Stimulated activated CD4-positive, alpha-beta T cell treated with anti-CD3 and anti-CD28 coated beads, Interleukin-2, amount 100 ng/mL, for 48 hours (primary cell): ENCODE data around the gene RAD51B.

ENCODE experiments used
- DNase-seq, 2 donors: peaks; one replicate each; pipeline ENCODE4 v3.0.0-alpha.2; 2020

RAD51B gene

DNA sequence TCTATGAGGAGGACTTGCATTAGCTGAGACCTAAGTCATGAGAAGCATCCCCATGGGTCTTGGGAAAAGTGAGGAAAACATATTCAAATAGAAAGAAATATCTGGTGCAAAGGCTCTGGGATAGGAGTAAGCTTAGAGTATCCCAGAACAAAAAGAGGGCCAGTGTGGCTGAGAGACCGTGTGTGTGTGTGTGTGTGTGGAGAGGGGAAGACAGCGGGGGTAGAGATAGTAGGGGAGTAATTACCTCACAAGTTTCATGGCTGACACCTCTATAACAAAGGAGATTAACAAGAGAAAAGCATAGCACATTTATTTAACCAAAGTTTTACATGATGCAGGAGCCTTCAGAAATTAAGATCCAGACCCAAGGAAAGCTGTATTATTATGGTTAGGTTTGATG, 440.5 kb downstream of the RAD51B start:
- DNase-seq: no peak

DNA sequence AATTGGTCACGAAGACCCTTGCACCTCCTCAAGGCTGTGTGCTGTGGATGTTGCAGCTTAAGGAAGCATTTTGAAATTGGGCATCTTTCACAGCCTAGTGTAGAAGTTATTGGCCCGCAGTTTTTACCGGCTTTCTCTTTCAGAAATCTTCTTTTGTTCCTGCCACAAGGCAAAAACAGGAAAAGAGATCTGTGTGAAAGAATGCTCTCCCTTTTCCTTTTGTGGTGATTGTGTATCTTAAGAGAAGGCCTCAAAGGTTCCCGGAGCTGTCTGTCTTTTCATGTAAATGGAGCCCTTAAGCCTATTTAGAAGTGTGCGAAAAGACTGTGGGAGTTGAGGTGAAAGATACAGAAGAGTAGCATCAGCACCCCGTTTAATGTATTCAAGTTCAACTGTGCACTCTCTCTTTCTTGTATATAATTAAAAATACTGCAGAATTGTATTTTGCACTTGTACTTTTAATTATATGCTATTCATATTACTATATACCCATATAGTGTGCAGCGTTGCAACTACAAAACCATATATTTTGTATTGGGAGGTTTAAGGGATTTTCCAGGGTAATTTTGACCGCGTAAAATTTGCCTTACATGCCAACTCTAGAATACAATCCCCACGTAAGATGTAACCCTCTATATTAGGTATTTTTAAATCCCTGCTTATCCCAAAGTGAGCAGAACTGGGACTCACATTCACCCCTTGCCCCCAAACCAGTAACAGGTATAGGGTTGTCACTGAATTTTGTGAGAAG, 441.7 kb downstream of the RAD51B start:
- DNase-seq: no peak

DNA sequence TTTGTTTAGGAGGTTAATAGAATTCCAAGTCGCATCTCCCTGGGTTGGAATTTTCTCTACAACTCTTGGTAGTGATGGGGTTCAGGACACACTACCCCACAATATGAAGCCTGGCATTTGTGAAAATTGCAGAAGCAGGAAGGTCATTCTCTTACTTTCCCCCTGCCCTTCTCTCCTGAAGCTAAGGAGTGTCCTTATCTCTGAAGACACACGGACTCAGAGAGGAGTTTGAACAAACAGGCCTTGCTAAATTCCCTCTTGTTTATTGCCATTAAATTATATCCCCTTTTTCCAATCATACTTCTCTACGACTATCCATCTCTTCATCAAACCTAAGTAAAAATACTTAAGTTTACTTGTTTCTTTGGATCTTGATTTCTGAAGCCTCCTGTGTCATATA, 443.0 kb downstream of the RAD51B start:
- no peak for DNase-seq

DNA sequence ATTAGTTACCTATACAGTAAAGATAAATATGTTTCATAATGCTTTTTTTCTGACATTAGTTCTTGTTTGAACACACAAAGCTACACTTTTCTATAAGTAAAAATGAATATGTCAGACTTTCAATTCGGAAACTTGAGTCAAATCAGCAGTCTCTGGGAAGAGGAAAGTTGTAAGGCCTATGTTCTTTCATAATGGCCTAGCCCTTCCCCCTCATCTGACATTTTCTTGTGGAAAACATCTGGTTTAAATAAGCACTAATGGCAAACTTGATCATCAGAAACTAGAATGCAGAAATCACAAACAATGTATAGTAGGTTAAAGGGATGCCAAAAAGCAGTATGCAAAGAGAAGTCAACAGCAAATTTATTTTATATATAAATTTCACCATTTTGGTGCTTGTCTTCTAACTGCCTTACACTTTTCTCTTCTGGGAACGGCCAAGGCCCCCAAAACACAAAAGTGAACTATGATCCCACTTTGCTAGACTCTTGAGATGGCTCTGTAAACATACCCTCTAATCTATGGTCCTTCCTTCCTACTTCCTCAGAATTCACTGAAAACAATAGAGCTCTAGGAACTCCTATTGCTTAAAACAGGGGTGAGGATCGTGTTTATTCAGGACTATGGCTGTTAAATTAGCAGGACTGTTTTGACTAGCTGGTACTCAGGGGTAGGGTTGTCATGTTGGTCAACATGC, 444.1 kb downstream of the RAD51B start:
- DNase-seq: no peak

DNA sequence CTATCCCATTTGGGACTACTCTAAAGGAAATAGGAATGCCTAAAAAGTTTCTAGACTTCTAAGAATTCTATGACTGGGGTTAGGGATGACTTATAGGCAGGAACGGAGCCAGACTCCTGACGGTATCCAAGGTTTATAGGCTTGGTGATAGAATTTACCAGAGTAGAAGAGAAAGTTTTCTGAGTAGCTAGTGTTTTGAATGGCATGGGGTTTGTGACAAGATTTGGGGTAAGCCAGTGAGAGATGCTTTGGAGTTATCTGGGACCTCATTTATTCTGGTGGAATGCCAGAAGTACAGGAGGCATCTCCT, 444.6 kb downstream of the RAD51B start:
- no peak for DNase-seq

DNA sequence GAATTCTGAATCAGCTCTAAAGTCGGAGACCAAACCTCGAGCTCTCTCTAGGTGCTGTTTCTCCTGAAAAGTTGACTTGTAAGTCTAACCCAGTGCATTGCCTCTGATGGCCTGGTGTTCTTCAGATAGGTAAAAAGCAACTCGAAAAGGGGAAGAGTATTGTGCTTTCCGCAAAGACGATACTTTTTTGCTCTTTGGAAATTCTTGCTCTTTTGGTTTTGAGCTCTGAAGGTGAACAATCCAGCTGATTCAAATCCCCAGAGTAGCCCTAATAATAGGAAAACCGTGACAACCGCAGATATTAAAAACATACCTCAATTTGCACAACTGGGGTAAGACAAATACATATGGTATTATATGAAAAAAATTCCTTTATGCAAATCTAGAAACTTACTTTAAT, 447.4 kb downstream of the RAD51B start:
- DNase-seq: no peak

DNA sequence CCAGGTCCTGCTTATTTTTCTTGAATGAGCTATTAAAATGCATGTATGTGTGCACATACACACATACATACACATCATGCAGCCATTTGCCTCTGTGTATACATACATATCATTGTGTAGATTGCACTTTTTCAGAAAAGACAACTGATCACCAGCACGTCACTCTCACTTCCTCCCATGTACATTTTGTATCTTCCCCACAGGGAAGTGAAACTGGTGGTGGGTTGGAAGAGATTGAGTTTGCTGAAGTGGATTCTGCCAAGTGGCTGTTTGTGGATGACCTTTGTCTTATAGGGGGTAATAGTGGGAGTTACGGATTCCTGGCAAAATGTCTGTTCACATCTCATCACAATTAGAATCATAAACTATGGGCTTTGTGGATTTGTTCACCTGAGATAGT, 448.6 kb downstream of the RAD51B start:
- DNase-seq: no peak

DNA sequence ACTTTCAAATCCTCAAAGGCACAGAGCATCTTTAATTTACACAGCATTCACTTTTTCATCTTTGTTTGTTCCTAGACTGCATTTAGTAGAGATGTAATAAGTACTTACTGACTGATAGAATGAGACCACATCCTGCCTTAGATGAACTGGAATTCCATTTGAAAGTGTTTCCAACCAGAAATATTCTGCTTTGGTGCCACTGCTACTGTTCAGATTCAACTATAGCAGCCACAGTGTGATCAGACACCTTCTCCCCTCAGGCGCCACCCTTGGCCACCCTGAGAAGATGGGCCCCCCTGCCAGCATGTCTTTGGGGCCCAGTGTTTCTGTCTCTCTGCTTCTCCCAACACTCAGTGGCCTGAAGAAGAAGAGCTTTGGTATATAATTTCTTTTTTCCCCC, 449.1 kb downstream of the RAD51B start:
- DNase-seq: no peak

DNA sequence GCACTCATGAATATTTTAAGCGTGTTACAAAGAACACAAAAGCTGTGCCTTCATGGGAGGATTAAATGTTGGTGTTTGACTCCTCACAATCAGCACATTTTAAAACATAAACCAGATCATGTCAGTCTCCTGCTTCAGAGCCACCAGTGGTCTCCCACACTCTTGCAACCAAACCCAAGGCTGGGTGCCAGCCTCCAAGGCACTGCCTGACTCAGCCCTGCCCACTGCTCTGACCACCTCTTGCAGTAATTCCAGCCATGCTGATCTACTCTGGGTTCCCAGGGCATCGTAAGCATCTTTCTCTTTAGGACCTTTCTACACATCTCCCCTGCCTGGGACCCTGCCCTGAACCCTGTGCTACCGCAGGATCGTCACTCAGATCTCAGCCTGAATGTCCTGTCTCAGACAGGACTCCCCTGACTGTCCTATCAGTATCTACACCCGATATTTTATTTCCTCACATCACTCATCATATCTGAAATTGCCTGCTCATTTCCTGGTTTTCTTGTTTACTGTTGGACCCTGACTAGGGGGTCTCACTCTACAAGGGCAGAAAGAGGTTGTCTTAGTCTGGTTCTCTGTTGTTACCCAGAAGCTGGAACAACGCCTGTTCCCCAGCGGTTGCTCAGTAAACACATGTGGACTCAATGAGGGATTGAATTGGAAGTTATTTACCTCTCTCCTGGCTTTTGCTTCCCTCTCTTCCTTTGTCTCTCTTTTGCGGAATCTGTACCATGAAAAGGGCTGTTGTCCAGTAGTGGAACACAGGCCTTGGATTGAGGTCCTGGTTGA, 449.8 kb downstream of the RAD51B start:
- no peak for DNase-seq

DNA sequence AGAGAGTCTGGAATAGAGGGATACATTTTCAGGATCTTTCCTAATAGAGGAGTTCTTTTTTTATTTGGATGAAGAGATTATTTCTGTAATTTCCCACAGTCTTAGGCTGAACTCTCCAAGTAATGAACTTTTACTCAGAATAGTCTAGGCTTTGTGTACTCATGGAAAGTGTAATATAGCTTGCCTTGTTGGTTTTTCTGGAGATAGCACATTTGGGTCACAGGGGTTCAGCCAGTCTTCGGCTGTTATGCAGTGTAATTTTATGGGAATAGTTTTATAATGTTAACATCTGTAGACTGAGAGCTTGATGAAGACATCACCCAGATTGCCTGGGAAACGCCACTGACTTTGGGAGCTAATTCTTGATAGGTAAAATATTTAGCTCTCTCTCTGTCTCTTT, 450.8 kb downstream of the RAD51B start:
- no peak for DNase-seq

DNA sequence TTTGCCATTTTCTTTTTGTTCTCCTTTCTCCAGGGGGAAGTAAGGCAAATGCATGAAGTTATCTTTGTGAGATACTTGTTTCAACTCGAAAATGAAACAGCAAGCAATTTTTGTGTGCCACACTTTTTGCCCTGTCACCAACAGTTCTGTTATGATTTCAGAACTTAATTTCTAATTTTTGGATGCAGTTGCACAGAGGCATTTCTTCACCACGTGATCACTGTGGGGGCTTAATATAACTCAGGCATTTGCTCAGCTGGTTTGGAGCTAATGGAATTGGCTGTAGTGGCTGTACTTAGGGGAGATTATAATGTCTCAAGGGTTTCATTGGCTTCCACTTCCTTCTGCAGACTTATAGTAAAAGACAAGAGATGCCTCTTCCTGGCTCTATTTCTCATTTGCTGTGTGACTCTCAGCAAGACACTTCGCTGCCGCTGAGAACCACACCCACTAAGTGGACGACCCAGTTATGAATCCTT, 452.4 kb downstream of the RAD51B start:
- DNase-seq: no peak

DNA sequence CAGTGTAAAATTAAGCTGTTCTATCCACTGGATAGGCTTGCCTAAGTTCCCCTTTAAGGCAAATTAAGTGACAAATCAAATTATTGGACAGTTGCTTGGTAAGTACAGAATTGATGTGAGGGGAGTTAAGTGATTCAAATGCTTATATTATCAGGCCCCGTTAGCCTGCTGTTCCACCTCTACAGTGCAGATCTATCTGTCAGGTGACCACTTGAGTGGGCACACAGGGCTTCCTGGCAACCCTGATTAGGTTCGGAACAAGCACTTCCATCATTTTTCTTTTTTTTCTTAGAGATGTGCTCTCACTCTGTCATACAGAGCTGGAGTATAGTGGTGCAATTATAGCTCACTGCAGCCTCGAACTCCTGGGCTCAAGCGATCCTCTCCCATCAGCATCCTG, 453.8 kb downstream of the RAD51B start:
- no peak for DNase-seq

DNA sequence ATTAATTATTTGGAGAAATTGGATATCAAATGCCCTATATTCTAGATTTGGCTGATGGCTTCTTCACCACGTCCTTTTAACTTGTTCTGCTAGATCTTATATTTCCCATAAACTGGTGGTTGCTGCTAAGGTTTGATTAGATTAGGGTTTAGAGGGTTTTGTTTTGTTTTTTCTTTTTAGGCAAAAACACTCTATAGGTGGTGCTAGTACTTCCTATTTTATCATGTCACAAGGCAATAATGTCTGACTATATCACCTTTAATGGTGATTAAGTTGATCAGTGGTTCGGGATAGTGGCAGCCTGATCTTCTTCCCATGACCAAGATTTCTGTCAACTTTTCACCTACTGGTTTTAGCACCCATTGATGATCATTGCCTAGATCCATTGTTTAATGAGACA, 455.1 kb downstream of the RAD51B start:
- DNase-seq: no peak

DNA sequence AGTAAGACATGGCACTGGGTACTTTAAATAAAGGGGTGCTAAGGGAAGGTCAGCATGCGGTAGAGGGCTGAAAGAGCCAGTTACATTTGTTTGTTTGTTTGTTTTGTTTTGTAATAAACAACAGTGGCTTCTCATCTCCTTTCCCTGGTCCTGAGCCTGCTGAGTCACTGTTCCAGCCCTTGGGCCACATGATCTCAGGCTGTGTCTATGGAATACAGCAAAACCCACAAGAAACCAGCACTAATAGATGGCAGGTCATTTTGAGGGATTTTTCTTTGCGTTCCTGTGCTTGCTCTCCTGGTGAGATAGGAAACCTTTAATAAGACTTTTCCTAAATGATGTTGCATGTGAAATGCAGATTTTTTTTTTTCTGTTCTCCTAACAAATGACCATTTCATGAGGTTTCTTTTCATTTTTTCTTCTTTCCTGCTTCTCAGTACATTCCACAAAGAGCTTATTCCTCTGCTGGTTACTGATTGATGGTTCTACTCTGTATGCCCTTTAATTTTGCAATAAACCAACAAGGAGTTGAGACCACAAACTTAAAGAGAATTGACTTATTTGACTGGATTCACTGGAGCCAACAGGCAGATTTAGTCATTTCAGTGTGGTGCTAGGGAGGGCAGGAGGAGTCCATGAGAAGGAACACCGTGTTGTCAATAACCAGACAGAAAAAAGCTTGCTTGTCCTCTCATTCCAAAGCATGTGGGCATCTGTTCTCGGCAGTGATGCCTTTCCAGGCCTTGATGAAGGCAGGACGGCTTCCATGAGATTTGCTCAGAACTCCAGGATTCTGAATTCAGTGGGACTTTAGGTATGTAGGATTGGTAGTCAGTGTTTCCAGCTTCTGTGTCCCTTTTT, 459.2 kb downstream of the RAD51B start:
- no peak for DNase-seq

DNA sequence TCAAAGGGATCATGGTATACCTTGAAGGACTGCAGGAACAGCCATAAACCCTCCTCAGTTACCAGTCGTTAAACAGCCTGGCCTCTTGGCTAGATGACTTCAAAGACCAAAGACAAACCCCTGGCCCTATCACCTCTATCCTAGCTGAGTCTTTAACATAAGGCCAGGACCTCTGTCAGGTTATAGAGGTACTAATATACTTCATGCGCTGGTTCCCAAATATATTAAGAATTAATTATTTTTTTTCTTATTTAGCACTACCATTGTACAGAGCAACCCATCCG, 459.8 kb downstream of the RAD51B start:
- DNase-seq: no peak

DNA sequence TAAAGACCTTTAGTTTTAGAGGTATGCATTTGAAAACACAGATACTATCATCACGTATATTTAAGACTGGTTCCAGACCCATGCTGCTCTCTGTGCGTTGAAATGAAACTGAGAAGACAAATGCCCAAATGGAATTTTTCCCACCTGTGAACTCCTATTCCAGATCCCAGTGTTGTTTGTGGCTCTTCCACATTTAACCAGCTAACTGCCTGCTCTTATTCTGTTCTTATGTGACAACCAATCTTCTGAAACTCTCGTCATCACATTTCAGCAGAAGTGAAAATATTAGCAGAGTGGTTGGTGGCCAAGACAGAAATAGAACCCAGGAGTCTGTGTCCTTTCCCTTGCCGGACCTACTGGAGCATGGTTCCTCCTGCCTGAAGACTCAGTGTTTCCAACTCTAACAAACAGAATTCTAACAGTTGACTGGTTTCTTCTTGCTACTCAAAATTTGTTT, 460.2 kb downstream of the RAD51B start:
- no peak for DNase-seq

DNA sequence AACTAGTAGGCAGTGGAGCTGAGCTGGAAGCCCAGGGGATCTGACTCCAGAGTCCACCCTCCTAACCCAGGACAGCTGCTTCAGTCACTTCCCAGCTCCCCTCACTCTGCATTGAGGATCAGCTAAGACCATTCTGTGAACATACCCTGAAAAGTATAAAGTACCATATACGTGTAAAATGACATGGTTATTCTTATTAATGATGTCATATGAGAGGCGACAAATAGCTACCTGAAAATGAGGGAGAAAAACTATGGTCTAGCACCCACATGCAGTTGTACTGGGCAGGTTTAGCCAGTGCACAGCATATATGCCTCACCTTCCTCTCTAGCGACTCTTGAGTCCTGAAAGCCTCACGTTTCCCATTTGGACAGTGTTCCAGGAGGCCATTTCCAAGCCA, 461.9 kb downstream of the RAD51B start:
- DNase-seq: no peak

DNA sequence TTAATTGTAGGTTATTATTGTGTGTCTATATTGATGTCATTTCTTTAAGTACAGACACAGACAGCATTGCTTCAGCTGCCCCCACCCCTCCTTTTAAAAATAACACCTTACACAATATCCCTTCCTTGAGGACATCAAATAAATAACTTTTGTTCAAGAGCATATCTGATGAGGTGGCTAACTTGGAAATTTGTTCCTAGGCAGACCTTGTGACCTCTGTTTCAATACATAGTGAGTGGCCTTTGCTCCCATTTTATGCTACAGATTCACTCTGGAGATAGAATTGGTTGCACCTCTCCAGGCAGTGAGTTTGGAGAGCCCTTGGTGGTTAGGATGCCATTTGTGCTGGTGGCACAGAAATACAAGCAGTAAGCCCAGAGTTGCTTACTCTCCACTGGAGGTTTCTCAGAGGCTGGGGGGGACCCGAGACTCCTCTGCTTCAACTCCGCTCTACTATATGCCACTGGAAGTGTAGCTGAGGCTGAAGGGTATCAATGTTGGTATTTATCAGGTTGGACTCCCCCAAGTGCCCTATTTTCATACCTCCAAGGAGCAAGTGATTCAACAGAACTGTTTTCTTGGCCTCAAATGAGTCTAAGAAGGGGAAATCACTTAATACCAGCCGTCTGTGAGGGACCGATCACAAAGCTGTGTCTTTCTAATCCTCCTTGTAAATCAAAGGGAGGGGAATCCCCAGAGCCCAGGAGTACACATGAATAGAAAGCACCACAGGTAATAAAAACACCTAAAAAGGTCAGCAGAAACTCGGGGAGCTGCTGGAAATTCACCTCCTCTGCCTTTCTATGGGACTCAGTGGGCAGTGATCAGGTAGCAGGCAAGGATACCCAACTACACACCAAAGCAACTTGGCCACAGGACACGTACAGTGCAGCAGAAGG, 463.1 kb downstream of the RAD51B start:
- no peak for DNase-seq

DNA sequence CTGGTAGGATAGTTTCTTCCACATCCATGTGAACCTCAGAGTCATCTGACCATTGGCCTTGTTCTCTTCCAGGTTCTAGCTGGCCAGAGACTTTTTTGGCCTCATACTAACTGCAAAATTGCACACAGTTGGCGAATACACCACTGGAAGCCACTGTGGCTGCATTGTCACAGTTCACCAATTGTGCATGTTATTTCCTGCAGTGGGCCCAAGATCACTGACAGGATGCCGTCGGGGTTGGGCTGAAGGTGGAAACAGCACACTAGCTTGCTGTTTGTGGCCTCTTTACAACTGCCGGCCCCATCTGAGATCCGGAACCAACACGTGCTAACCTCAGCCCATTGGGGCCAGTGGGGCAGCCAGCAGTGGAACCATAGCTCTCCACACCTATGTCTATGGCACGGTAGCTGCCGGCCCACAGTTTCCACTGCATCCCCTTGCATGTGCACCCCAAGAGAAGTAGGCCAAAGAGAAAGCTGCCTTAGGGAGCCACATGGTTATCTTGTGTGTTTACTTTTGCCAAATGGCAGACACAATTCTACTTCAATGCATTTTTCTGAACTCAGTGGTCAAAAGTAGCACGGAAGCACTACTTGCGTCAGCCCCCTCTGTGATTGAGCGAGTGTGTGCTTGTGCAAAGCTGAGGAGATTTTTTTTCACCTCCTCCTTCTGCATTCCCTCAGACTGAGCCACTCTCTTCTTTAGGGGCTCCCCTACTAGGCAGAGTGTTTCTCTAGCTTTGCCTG, 464.0 kb downstream of the RAD51B start:
- DNase-seq: peak in 1 of 2 donors; percentile 20

DNA sequence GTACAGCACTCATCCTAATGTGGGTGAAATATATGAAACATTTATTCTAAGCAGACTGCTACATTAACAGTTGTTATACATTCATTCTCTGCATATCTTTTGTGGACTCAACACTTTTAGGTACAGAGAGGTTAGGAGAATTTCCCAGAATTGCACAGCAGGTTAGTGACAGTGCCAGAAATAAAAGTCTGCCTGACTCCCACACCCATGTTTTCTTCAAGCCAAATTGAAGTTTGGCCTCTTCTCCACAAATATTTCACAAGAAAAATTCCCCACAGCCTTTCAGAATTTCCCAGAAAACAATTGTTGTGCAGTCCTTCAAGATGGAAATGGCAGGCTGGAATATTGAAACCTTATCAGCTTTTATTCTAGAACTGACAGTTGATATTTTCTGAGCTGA, 464.8 kb downstream of the RAD51B start:
- no peak for DNase-seq

DNA sequence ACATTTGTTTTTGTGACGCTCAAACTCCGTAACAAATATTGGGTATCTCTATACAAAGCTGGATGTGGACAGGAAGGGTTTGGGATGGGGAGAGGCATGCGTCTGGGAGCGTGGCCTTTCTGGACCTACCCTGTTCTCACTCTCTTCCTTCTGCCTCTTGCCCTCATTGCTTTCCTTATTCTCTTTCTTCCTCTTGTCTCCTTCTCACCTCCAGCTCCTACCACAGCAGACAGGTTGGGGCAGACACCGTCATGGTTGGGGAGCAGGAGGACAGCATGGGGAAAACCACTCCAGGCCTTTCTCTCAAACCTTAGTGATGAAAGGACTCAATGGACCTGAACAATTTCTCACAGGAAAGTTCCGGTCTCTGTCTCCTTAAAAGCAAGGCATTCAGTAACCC, 465.3 kb downstream of the RAD51B start:
- no peak for DNase-seq
